ENCODE results near the gene CITED4. TPM values are rescaled to one million over a fixed set of nuclear protein-coding genes. Genes with fewer than 3 reads are reported as not detected.

CITED4 gene
- total and polyA plus RNA-seq, 10 of the 15 experiments (the other 5 are each of a cell fraction or from before 2014, with no cell fraction given) = 0.13 to 0.64 (median 0.26) TPM; not detected in 6

GRCh38 chr1:40856656-40857302 lies 5.4 kb downstream of the CITED4 start (continued):
- TF ChIP-seq PKNOX1 (IDR thresholded peaks at IDR 0.05) = no peak

GRCh38 chr1:40856116-40856515 lies 6.0 kb downstream of the CITED4 start:
- H3K27ac ChIP-seq (ENCODE audit: control insufficient read depth, insufficient read depth) = no peak overlapping the region
- CTCF ChIA-PET = interaction anchor here (0.8 to 2.9 kb wide), 4 partner anchors 81 to 99 kb away, joined by 3 to 13 read pairs (median 6); no protein-coding TSS in a partner anchor
- in situ Hi-C loops (cut with MboI) = no loop called here

More at GRCh38 chr1:40856116-40856515, 6.0 kb downstream of the CITED4 start:
- ATAC-seq (no peak), DNase-seq (ENCODE audit: low read depth, low spot score) (no peak), FAIRE-seq (no peak)
- no peak overlapping the region for H3K9ac ChIP-seq (ENCODE audit: control insufficient read depth, insufficient read depth, low read length)
- H3K9me3 ChIP-seq (replicated peaks; ENCODE audit: control insufficient read depth, insufficient read depth, low read length) = no peaks in the 10 kb centered on the region
- peaks cover 11% of the 10 kb centered on the region for H3K4me1 ChIP-seq (ENCODE audit: control insufficient read depth, insufficient read depth, low read length)
- no peak overlapping the region for H3K4me2 ChIP-seq (ENCODE audit: control insufficient read depth, insufficient read depth)
- ChIA-PET SMC1A (ENCODE audit: uncharacterized antibody, unreplicated experiment) (interaction anchor here (0.8 to 17.4 kb wide), 3 partner anchors 12 to 93 kb away, joined by 3 to 197 read pairs (median 3); no protein-coding TSS in a partner anchor), POLR2A (interaction anchor here (0.6 kb wide), 1 partner anchor 84 kb away, joined by 3 read pairs; no protein-coding TSS in a partner anchor), RAD21 (ENCODE audit: unreplicated experiment) (interaction anchor here (1.0 to 1.2 kb wide), 3 partner anchors 81 to 97 kb away, joined by 3 read pairs; no protein-coding TSS in a partner anchor)
- no peak overlapping the region for H3K4me3 ChIP-seq
- H3K79me2 ChIP-seq (ENCODE audit: control insufficient read depth, insufficient read depth, low read length) = no peaks in the 10 kb centered on the region
- TF ChIP-seq CBFB (IDR thresholded peaks at IDR 0.05; ENCODE audit: low read depth) (no peak), ZZZ3 (IDR thresholded peaks at IDR 0.05; ENCODE audit: control insufficient read depth, insufficient read length, low read depth) (no peak), CHD4 (IDR thresholded peaks at IDR 0.05) (no peak), YY1 (IDR thresholded peaks at IDR 0.05; ENCODE audit: low read depth, low read length) (no peak), SIX5 (IDR thresholded peaks at IDR 0.05; ENCODE audit: low read depth, low read length, severe bottlenecking) (no peak), SUPT20H (IDR thresholded peaks at IDR 0.05; ENCODE audit: borderline replicate concordance, control insufficient read depth, low read depth, low read length) (no peak), RELB (IDR thresholded peaks at IDR 0.05; ENCODE audit: low read depth) (no peak), RFX5 (IDR thresholded peaks at IDR 0.05; ENCODE audit: low read depth, low read length) (no peak), SPI1 (IDR thresholded peaks at IDR 0.05; ENCODE audit: borderline replicate concordance, insufficient read depth, low read depth, low read length) (no peak)
- H4K20me1 ChIP-seq (ENCODE audit: control insufficient read depth, insufficient read depth) = no peaks in the 10 kb centered on the region
- 50% methylated on average over 3 of the region's 3 CpGs for WGBS (ENCODE audit: insufficient coverage, insufficient replicate concordance, low lambda C conversion rate, missing lambda C conversion rate)
- no TSS peak for BruUV-seq (replicated peaks)
- intact Hi-C loops (cut with micrococcal nuclease; ENCODE audit: unreplicated experiment) = no loop called here
- H2AFZ ChIP-seq (ENCODE audit: control insufficient read depth, low read depth, low read length) = no peak overlapping the region
- H3K27me3 ChIP-seq (replicated peaks in 1 of 2; ENCODE audit: control insufficient read depth in 2 of 2, insufficient read depth in 2 of 2, low read length in 1 of 2) = peaks cover 11 to 15% of the 10 kb centered on the region in 2 experiments; a peak in 3 of 4 replicates
- H3K36me3 ChIP-seq (ENCODE audit: control insufficient read depth in 2 of 2, insufficient read depth in 2 of 2, low read length in 1 of 2) = no peaks in the 10 kb centered on the region

All from GM12878 (cell line).